Measurements from ENCODE around the gene DUSP22. TPM values are rescaled to one million over a fixed set of nuclear protein-coding genes. Genes with fewer than 3 reads are reported as not detected.

DUSP22 gene
- total and polyA plus RNA-seq, 2 experiments from 2014 or later: 24.2 to 26.3 TPM

DNA sequence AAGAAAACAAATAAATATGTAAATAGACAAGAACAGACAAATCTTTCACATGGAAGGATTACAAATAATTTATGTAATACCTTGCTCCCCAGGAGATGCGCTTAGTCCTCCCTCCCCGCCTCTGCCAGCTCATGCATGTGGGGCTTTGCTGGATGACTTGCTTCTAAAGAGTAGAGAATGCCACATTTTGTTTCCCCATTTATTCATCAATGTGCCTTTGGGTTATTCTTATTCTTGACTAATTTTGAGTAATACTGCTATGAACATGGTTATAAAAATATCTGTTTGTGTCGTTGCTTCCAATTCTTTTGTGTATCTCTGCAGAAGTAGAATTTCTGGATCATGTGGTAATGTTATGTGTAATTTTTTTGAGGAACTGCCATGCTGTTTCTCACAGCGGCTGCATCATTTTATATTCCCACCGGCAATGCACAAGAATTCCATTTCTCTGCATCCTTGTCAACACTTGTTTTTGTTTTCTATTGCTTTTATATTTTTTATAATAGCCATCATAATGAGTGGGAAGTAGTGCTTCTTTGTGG is 23.8 kb upstream of the DUSP22 start:
- Histone ChIP-seq H3K79me2 (no peaks in the 10 kb centered on the region), H3K27ac (no peak overlapping the region), H3K9me3 (ENCODE audit: low read depth) (no peaks in the 10 kb centered on the region), H3K4me2 (no peak overlapping the region), H3K9me2 (replicated peaks; ENCODE audit: insufficient read depth) (no peaks in the 10 kb centered on the region), H4K20me1 (ENCODE audit: insufficient read depth, poor library complexity, severe bottlenecking) (no peaks in the 10 kb centered on the region), H3K4me3 (no peak overlapping the region), H3K4me1 (ENCODE audit: insufficient read depth) (no peaks in the 10 kb centered on the region), H3K27me3 (no peaks in the 10 kb centered on the region), H3K36me3 (replicated peaks; ENCODE audit: insufficient read depth, low read depth) (no peaks in the 10 kb centered on the region), H2AFZ (no peak overlapping the region)
- TF ChIP-seq EZH2phosphoT487 (IDR thresholded peaks at IDR 0.05; ENCODE audit: low read depth, severe bottlenecking, unreplicated experiment) (no peak), EZH2 (IDR thresholded peaks at IDR 0.05; ENCODE audit: borderline replicate concordance) (no peak)
- TF ChIP-seq, protein P1, sequence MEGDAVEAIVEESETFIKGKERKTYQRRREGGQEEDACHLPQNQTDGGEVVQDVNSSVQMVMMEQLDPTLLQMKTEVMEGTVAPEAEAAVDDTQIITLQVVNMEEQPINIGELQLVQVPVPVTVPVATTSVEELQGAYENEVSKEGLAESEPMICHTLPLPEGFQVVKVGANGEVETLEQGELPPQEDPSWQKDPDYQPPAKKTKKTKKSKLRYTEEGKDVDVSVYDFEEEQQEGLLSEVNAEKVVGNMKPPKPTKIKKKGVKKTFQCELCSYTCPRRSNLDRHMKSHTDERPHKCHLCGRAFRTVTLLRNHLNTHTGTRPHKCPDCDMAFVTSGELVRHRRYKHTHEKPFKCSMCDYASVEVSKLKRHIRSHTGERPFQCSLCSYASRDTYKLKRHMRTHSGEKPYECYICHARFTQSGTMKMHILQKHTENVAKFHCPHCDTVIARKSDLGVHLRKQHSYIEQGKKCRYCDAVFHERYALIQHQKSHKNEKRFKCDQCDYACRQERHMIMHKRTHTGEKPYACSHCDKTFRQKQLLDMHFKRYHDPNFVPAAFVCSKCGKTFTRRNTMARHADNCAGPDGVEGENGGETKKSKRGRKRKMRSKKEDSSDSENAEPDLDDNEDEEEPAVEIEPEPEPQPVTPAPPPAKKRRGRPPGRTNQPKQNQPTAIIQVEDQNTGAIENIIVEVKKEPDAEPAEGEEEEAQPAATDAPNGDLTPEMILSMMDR (IDR thresholded peaks at IDR 0.05; ENCODE audit: poor library complexity): no peak
- 84% methylated on average over 5 of the region's 5 CpGs for WGBS (ENCODE audit: low lambda C conversion rate, missing lambda C conversion rate)
- DNase-seq (ENCODE audit: low spot score): no peak

DNA sequence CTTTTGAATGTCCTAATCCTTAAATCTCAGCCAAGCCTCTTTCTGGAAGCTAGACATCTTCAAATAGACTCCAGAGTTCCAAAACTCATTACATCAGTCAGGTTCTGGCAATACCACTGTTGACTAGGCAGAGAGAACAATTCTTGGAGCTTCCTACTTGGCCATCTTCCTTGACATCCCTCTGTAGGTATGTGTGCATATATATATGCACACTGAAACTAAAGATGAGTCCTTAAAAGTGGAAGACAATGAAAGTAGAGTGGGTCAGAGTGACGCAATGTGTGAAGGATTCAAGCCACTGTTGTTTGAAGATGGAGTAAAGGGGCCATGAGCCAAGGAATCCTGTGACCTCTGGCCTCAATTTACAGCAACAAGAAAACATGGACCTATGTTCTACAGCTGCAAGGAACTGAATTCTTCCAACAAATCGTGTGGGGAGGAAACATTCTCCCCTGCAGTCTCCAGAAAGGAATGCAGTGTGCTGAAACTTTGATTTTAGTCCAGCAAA is 18.7 kb upstream of the DUSP22 start:
- Histone ChIP-seq H3K27ac (no peak overlapping the region), H3K4me1 (ENCODE audit: insufficient read depth) (no peaks in the 10 kb centered on the region), H2AFZ (no peak overlapping the region), H3K27me3 (no peaks in the 10 kb centered on the region), H3K9me2 (replicated peaks; ENCODE audit: insufficient read depth) (no peaks in the 10 kb centered on the region), H3K9me3 (ENCODE audit: low read depth) (no peaks in the 10 kb centered on the region), H3K4me2 (no peak overlapping the region), H4K20me1 (ENCODE audit: insufficient read depth, poor library complexity, severe bottlenecking) (no peaks in the 10 kb centered on the region), H3K79me2 (no peaks in the 10 kb centered on the region), H3K4me3 (no peak overlapping the region), H3K36me3 (replicated peaks; ENCODE audit: insufficient read depth, low read depth) (no peaks in the 10 kb centered on the region)
- TF ChIP-seq EZH2 (IDR thresholded peaks at IDR 0.05; ENCODE audit: borderline replicate concordance) (no peak), EZH2phosphoT487 (IDR thresholded peaks at IDR 0.05; ENCODE audit: low read depth, severe bottlenecking, unreplicated experiment) (no peak)
- TF ChIP-seq, protein P1 (IDR thresholded peaks at IDR 0.05; ENCODE audit: poor library complexity): no peak
- no peak for DNase-seq (ENCODE audit: low spot score)
- 45% methylated on average over 2 of the region's 2 CpGs for WGBS (ENCODE audit: low lambda C conversion rate, missing lambda C conversion rate)

DNA sequence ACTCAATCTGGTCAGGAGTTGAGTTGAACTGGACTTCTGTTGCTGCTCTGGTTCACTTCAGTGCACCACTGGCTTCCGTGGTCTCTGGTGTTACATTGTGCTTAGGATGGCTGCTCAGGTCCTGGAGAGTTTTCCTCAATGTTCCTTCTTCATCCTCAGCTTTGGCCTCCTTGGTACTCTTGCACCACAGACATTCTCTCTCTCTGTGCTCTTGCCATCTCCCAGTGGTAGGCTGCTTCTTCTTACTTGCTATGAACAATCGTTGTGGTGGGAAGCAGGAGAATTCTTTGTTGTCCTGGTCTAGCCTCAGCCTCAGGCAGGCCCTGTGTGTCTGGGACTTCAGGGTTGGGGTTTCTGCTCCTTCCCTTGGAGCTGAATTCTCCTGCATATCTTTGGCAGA is 14.5 kb upstream of the DUSP22 start:
- no peak overlapping the region for H3K4me2 ChIP-seq
- H2AFZ ChIP-seq: no peak overlapping the region
- H4K20me1 ChIP-seq (ENCODE audit: insufficient read depth, poor library complexity, severe bottlenecking): no peaks in the 10 kb centered on the region
- no peak overlapping the region for H3K27ac ChIP-seq
- TF ChIP-seq EZH2 (IDR thresholded peaks at IDR 0.05; ENCODE audit: borderline replicate concordance) (no peak), EZH2phosphoT487 (IDR thresholded peaks at IDR 0.05; ENCODE audit: low read depth, severe bottlenecking, unreplicated experiment) (no peak)
- TF ChIP-seq, protein P1 (IDR thresholded peaks at IDR 0.05; ENCODE audit: poor library complexity): no peak
- H3K27me3 ChIP-seq: no peaks in the 10 kb centered on the region
- H3K4me3 ChIP-seq: no peak overlapping the region
- no peaks in the 10 kb centered on the region for H3K9me2 ChIP-seq (replicated peaks; ENCODE audit: insufficient read depth)
- no peaks in the 10 kb centered on the region for H3K36me3 ChIP-seq (replicated peaks; ENCODE audit: insufficient read depth, low read depth)
- whole genome bisulfite sequencing (ENCODE audit: low lambda C conversion rate, missing lambda C conversion rate): 71% methylated on average over 2 of the region's 2 CpGs
- no peaks in the 10 kb centered on the region for H3K4me1 ChIP-seq (ENCODE audit: insufficient read depth)
- no peak for DNase-seq (ENCODE audit: low spot score)
- no peaks in the 10 kb centered on the region for H3K9me3 ChIP-seq (ENCODE audit: low read depth)
- no peaks in the 10 kb centered on the region for H3K79me2 ChIP-seq

Data from hepatocyte (in vitro differentiated cells).